GM12892 (cell line): ENCODE results near the gene ARID3C.

Source experiments
- POLR2AphosphoS5 ChIP-seq: IDR thresholded peaks from 2 replicates; pipeline ENCODE4 v1.6.1; 2011; ENCODE audit warnings: low read depth, low read length, control low read depth
- TAF1 ChIP-seq: IDR thresholded peaks from 2 replicates; pipeline ENCODE4 v1.6.1; 2011; ENCODE audit warnings: low read depth, mild to moderate bottlenecking, control low read depth, low read length, borderline replicate concordance

GRCh38 chr9:34635556-34635955 lies 6.7 kb upstream of the ARID3C start:
- TF ChIP-seq POLR2AphosphoS5 (no peak), TAF1 (no peak)
